B cell (primary cell): ENCODE data around the gene NKX6-2. TPM values are rescaled to one million over a fixed set of nuclear protein-coding genes. Genes with fewer than 3 reads are reported as not detected.

Experiments
- ATAC-seq: fragments of 200-7000 bp; cut with Tn5 transposase; one replicate; pipeline ENCODE4 v1.10.0; 2021; ENCODE audit warnings: low read depth, mild to moderate bottlenecking, moderate number of reproducible peaks, moderate library complexity
- CTCF ChIA-PET: fragments of 350-600 bp; sonication (Branson Sonifier 250); formaldehyde crosslinking; loops from one replicate; lab custom pipeline; 2021; ENCODE audit warnings: antibody characterized with exemption, inconsistent platforms; lab: Charles Lee
- POLR2A ChIA-PET: fragments of 350-600 bp; sonication (Branson Sonifier 250); formaldehyde crosslinking; loops from one replicate; lab custom pipeline; 2021; ENCODE audit warnings: antibody characterized with exemption; lab: Charles Lee
- DNase-seq: peaks from one replicate; pipeline ENCODE4 v3.0.0; 2013
- H2AFZ ChIP-seq: 2 replicates; pipeline ENCODE4 v1.6.1; 2012; ENCODE audit warnings: mild to moderate bottlenecking, low read depth, low read length; ENCODE audit not compliant: insufficient read depth, poor library complexity, severe bottlenecking
- H3K27ac ChIP-seq, 2 donors: 1 replicate in 1 of 2; 2 replicates in 1 of 2; pipeline ENCODE4 v1.5.1; 2012 to 2013; ENCODE audit warnings: low read length in 2 of 2, mild to moderate bottlenecking in 2 of 2, moderate library complexity in 1 of 2
- H3K27me3 ChIP-seq, 4 experiments: fragments of 200-600 bp in 1 of 4; sonication (generic) in 1 of 4; replicated peaks in 1 of 4; 1 replicate in 2 of 4; 2 replicates in 2 of 4; pipeline versions ENCODE4 v1.6.1 to v1.7.0; 2013 to 2016; ENCODE audit warnings: low read length in 3 of 4, mild to moderate bottlenecking in 2 of 4, mixed read lengths in 1 of 4, moderate library complexity in 1 of 4; ENCODE audit not compliant: insufficient read depth in 4 of 4, control insufficient read depth in 3 of 4; ENCODE audit errors: control extremely low read depth in 1 of 4
- H3K36me3 ChIP-seq, 2 experiments: replicated peaks in 1 of 2; 1 replicate in 1 of 2; 2 replicates in 1 of 2; pipeline versions ENCODE4 v1.6.1 to v1.7.1; 2013; ENCODE audit warnings: low read length in 1 of 2; ENCODE audit not compliant: insufficient read depth in 2 of 2, control insufficient read depth in 1 of 2; ENCODE audit errors: control extremely low read depth in 1 of 2, extremely low read depth in 1 of 2
- H3K4me1 ChIP-seq, 2 donors: fragments of 200-600 bp in 1 of 2; sonication (generic) in 1 of 2; 1 replicate in 1 of 2; 2 replicates in 1 of 2; pipeline versions ENCODE4 v1.5.1 to v1.6.1; 2013 to 2017; ENCODE audit warnings: low read length in 2 of 2; ENCODE audit not compliant: control insufficient read depth in 2 of 2, insufficient read depth in 2 of 2
- H3K4me2 ChIP-seq: replicated peaks from 2 replicates; pipeline ENCODE3; 2012; ENCODE audit warnings: mild to moderate bottlenecking, low read depth, low read length; ENCODE audit not compliant: poor library complexity, severe bottlenecking
- H3K4me3 ChIP-seq, 5 experiments: fragments of 200-600 bp in 1 of 5; sonication (generic) in 1 of 5; 1 replicate in 3 of 5; 2 replicates in 2 of 5; pipeline versions ENCODE4 v1.5.1 to v1.7.0; 2011 to 2016; ENCODE audit warnings: low read length in 4 of 5, mild to moderate bottlenecking in 4 of 5, low read depth in 2 of 5, control low read depth in 1 of 5, moderate library complexity in 1 of 5; ENCODE audit not compliant: insufficient read depth in 1 of 5; ENCODE audit errors: control extremely low read depth in 1 of 5, extremely low read depth in 1 of 5
- H3K79me2 ChIP-seq: fragments of 200-600 bp; sonication (generic); one replicate; pipeline ENCODE4 v1.6.0; 2016; ENCODE audit warnings: low read length; ENCODE audit not compliant: control insufficient read depth, insufficient read depth
- H3K9ac ChIP-seq: fragments of 200-600 bp; sonication (generic); 2 replicates; pipeline ENCODE4 v1.6.1; 2017; ENCODE audit warnings: mild to moderate bottlenecking, low read length, moderate library complexity
- H3K9me3 ChIP-seq, 3 donors: one replicate each; pipeline versions ENCODE4 v1.6.1 to v1.7.1; 2013; ENCODE audit warnings: low read length in 2 of 3; ENCODE audit not compliant: control insufficient read depth in 2 of 3, insufficient read depth in 1 of 3; ENCODE audit errors: control extremely low read depth in 1 of 3
- H4K20me1 ChIP-seq: 2 replicates; pipeline ENCODE4 v1.6.0; 2012; ENCODE audit warnings: mild to moderate bottlenecking, low read length; ENCODE audit not compliant: insufficient read depth, control insufficient read depth, poor library complexity, severe bottlenecking
- H3K27ac Mint-ChIP-seq: one replicate; pipeline ENCODE4 v1.8.0; 2021; ENCODE audit warnings: mixed read lengths
- H3K27me3 Mint-ChIP-seq: one replicate; pipeline ENCODE4 v1.8.0; 2021; ENCODE audit warnings: mixed read lengths
- H3K4me1 Mint-ChIP-seq: one replicate; pipeline ENCODE4 v1.8.0; 2021; ENCODE audit warnings: mixed read lengths
- H3K4me3 Mint-ChIP-seq: one replicate; pipeline ENCODE4 v1.8.0; 2021; ENCODE audit warnings: mixed read lengths
- H3K9me3 Mint-ChIP-seq: one replicate; pipeline ENCODE4 v1.8.0; 2022; ENCODE audit warnings: mixed read lengths; ENCODE audit not compliant: insufficient read depth
- EZH2 ChIP-seq: IDR thresholded peaks from 2 replicates; pipeline ENCODE4 v1.6.1; 2012; ENCODE audit warnings: borderline replicate concordance, low read depth, mild to moderate bottlenecking, moderate library complexity, low read length; ENCODE audit not compliant: insufficient read depth, poor library complexity, severe bottlenecking
- WGBS: methylation state at CpG from one replicate; pipeline ENCODE4 v1.1.5; 2013; ENCODE audit warnings: missing lambda C conversion rate; ENCODE audit not compliant: insufficient coverage; 5-methylcytosine and 5-hydroxymethylcytosine counted together
- intact Hi-C: fragments of 100-400 bp; cut with micrococcal nuclease; formaldehyde crosslinking; loops from one replicate; pipeline ENCODE4 v1.10.0; 2022
- polyA plus RNA-seq: library from polyadenylated mRNA; depleted of rRNA; stranded (reverse); fragments of >200 nt; gene quantifications from 2 replicates; pipeline ENCODE4 v1.2.3, GENCODE V29; 2012
- total RNA-seq, 2 donors: library from RNA; stranded (reverse); fragments of 120-200 nt in 1 of 2; gene quantifications; 1 replicate in 1 of 2; 2 replicates in 1 of 2; pipeline versions ENCODE4 v1.2.3 to v1.2.4, GENCODE V29; 2013 to 2022
- TF ChIP-seq, protein P1 (sequence below): fragments of 200-600 bp; IDR thresholded peaks from one replicate; pipeline ENCODE4 v1.8.0; 2022; ENCODE audit warnings: antibody characterized with exemption, mild to moderate bottlenecking

Gene NKX6-2
- total and polyA plus RNA-seq, 2 donors (not counting 1 experiment from before 2014, with no cell fraction given): not detected

GRCh38 chr10:132761395-132762060 lies 24.4 kb downstream of the NKX6-2 start:
- H3K4me1 ChIP-seq: no peaks in the 10 kb centered on the region
- H3K4me2 ChIP-seq: no peak overlapping the region
- WGBS: 100% methylated on average over 7 of the region's 11 CpGs
- ATAC-seq: no peak
- H3K27ac Mint-ChIP-seq: no peak overlapping the region
- H3K79me2 ChIP-seq: no peaks in the 10 kb centered on the region
- no peaks in the 10 kb centered on the region for H4K20me1 ChIP-seq
- POLR2A ChIA-PET: no interaction called here
- H3K27me3 Mint-ChIP-seq: no peaks in the 10 kb centered on the region
- peaks cover 0 to 31% of the 10 kb centered on the region in 2 experiments for H3K36me3 ChIP-seq
- H2AFZ ChIP-seq: no peak overlapping the region
- H3K9me3 Mint-ChIP-seq: no peaks in the 10 kb centered on the region
- CTCF ChIA-PET: no interaction called here
- DNase-seq: no peak
- no peak overlapping the region for H3K4me3 Mint-ChIP-seq
- H3K9ac ChIP-seq: no peak overlapping the region
- no peaks in the 10 kb centered on the region for H3K4me1 Mint-ChIP-seq
- no peak overlapping the region for H3K4me3 ChIP-seq
- H3K9me3 ChIP-seq: peaks cover 0 to 23% (median 0%) of the 10 kb centered on the region in 3 donors
- no peak overlapping the region for H3K27ac ChIP-seq
- intact Hi-C loops: no loop called here
- H3K27me3 ChIP-seq: no peaks in the 10 kb centered on the region
- TF ChIP-seq EZH2: no peak
- TF ChIP-seq, protein P1, sequence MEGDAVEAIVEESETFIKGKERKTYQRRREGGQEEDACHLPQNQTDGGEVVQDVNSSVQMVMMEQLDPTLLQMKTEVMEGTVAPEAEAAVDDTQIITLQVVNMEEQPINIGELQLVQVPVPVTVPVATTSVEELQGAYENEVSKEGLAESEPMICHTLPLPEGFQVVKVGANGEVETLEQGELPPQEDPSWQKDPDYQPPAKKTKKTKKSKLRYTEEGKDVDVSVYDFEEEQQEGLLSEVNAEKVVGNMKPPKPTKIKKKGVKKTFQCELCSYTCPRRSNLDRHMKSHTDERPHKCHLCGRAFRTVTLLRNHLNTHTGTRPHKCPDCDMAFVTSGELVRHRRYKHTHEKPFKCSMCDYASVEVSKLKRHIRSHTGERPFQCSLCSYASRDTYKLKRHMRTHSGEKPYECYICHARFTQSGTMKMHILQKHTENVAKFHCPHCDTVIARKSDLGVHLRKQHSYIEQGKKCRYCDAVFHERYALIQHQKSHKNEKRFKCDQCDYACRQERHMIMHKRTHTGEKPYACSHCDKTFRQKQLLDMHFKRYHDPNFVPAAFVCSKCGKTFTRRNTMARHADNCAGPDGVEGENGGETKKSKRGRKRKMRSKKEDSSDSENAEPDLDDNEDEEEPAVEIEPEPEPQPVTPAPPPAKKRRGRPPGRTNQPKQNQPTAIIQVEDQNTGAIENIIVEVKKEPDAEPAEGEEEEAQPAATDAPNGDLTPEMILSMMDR: no peak

- Mint-ChIP-seq H3K9me3 (peaks cover 4% of the 10 kb centered on the region), H3K4me3 (no peak overlapping the region), H3K27me3 (no peaks in the 10 kb centered on the region), H3K4me1 (no peaks in the 10 kb centered on the region), H3K27ac (no peak overlapping the region)
- no peak for ATAC-seq
- no peak overlapping the region for H3K9ac ChIP-seq
- peaks cover 0 to 32% (median 0%) of the 10 kb centered on the region in 3 donors for H3K9me3 ChIP-seq
- TF ChIP-seq EZH2: no peak
- TF ChIP-seq, protein P1: no peak
- no peaks in the 10 kb centered on the region for H3K79me2 ChIP-seq
- POLR2A ChIA-PET: no interaction called here
- no peaks in the 10 kb centered on the region for H4K20me1 ChIP-seq
- H3K4me1 ChIP-seq: no peaks in the 10 kb centered on the region
- WGBS: 97% methylated on average over 14 of the region's 14 CpGs
- no peak overlapping the region for H3K27ac ChIP-seq
- no peak for DNase-seq
- H3K4me2 ChIP-seq: no peak overlapping the region
- peaks cover 0 to 44% of the 10 kb centered on the region in 2 experiments for H3K36me3 ChIP-seq
- H2AFZ ChIP-seq: no peak overlapping the region
- intact Hi-C loops: no loop called here
- H3K27me3 ChIP-seq: no peaks in the 10 kb centered on the region
- no peak overlapping the region for H3K4me3 ChIP-seq
- CTCF ChIA-PET: no interaction called here
Observed at GRCh38 chr10:132758865-132759264, 27.1 kb downstream of the NKX6-2 start.
